ENCODE measurements around the gene NAT16.

DNA sequence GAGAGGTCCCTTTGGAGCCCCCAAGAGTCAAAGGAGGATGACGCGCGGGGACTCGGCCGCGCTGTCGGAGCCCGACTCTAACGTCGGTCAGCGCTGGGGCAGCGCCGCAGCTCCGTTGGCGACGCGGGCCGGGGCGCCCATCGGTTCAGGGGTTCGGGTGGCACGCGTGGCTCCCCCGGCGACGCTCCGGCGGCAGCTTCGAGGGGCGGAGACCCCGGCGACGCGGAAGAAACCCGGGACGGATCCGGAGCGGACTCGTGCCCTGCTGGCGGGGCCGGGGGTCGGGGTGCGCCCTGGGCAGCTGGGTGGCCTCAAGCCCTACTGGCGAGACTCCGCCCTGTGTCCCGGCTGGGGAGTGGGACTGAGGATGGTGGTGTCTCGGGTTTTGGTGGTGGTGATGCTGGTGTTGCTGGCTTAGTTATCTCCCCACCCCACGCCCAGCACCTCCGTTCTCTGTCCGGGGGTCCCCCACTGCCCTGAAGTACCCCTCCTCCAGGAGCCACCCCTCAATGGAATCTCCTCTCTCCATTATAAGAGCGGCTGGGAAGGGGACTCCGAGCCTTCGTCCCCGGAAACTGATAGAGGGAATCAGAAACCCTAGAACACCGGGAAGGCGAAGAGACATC is at the start of gene NAT16:
- TF ChIP-seq CTCF (IDR thresholded peaks at IDR 0.05; ENCODE audit: low read depth, low read length, poor library complexity, severe bottlenecking) = no peak
- no peak for TF ChIP-seq EZH2phosphoT487 (IDR thresholded peaks at IDR 0.05; ENCODE audit: borderline replicate concordance, low read length)

Data from DOHH2 (cell line).